GM12878 (cell line): ENCODE results near the gene BLCAP. TPM values are rescaled to one million over a fixed set of nuclear protein-coding genes. Genes with fewer than 3 reads are reported as not detected.
A peak's percentile ranks its signal among the peaks of the same experiment; 100 is the strongest.

ENCODE experiments used
- ATAC-seq: fragments of 200-7000 bp; cut with Tn5 transposase; 3 replicates; pipeline ENCODE4 v1.9.1; 2020; ENCODE audit warnings: mild to moderate bottlenecking, moderate library complexity
- BruUV-seq: library from RNA; stranded (reverse); fragments of 400-500 nt; replicated peaks from 2 replicates; lab custom pipeline; 2021; lab: Mats Ljungman, UMichigan
- CTCF ChIA-PET: fragments of 300-600 bp; sonication (Branson Sonifier 250); formaldehyde crosslinking; extraction: SDS; loops from one replicate; lab custom pipeline; 2021; ENCODE audit warnings: inconsistent platforms; lab: Yijun Ruan, JAX
- POLR2A ChIA-PET: fragments of 350-600 bp; formaldehyde crosslinking; extraction: SDS; loops from one replicate; lab custom pipeline; 2021; ENCODE audit warnings: inconsistent platforms; lab: Charles Lee
- RAD21 ChIA-PET: fragments of 300-600 bp; sonication (Branson Sonifier 250); formaldehyde crosslinking; loops from one replicate; lab custom pipeline; 2023; ENCODE audit warnings: antibody characterized with exemption; ENCODE audit not compliant: unreplicated experiment; lab: Charles Lee
- SMC1A ChIA-PET: fragments of 300-600 bp; sonication (Branson Sonifier 250); formaldehyde crosslinking; loops from one replicate; lab custom pipeline; 2023; ENCODE audit not compliant: unreplicated experiment, uncharacterized antibody; lab: Charles Lee
- DNase-seq: peaks from one replicate; pipeline ENCODE4 v3.0.0-alpha.2; 2011; ENCODE audit warnings: low read depth, low spot score
- FAIRE-seq: peaks from 3 replicates; lab custom pipeline; 2011; peaks lifted over from hg19 to GRCh38; lab: Jason Lieb, UNC
- H2AFZ ChIP-seq: 2 replicates; pipeline ENCODE4 v1.6.0; 2011; ENCODE audit warnings: low read depth, low read length, control low read depth; ENCODE audit not compliant: control insufficient read depth
- H3K27ac ChIP-seq: 2 replicates; pipeline ENCODE4 v1.5.1; 2011; ENCODE audit warnings: control low read depth; ENCODE audit not compliant: control insufficient read depth, insufficient read depth
- H3K27me3 ChIP-seq, 2 experiments: replicated peaks in 1 of 2; 2 replicates each; pipeline versions ENCODE4 v1.6.0 to v1.6.1; 2011; ENCODE audit warnings: low read length in 1 of 2; ENCODE audit not compliant: control insufficient read depth in 2 of 2, insufficient read depth in 2 of 2
- H3K36me3 ChIP-seq, 2 experiments: 2 replicates each; pipeline ENCODE4 v1.5.1; 2011; ENCODE audit warnings: low read length in 1 of 2; ENCODE audit not compliant: control insufficient read depth in 2 of 2, insufficient read depth in 2 of 2
- H3K4me1 ChIP-seq: 2 replicates; pipeline ENCODE4 v1.6.1; 2011; ENCODE audit warnings: mild to moderate bottlenecking, low read length, moderate library complexity, mixed read lengths; ENCODE audit not compliant: control insufficient read depth, insufficient read depth
- H3K4me2 ChIP-seq: 2 replicates; pipeline ENCODE4 v1.6.0; 2011; ENCODE audit warnings: control low read depth; ENCODE audit not compliant: control insufficient read depth, insufficient read depth
- H3K4me3 ChIP-seq: fragments of 200-600 bp; sonication (generic); 2 replicates; pipeline ENCODE4 v1.5.1; 2016
- H3K79me2 ChIP-seq: 2 replicates; pipeline ENCODE4 v1.6.0; 2011; ENCODE audit warnings: low read length; ENCODE audit not compliant: control insufficient read depth, insufficient read depth
- H3K9ac ChIP-seq: 2 replicates; pipeline ENCODE4 v1.8.0; 2011; ENCODE audit warnings: low read length, control low read depth, mixed read lengths; ENCODE audit not compliant: control insufficient read depth, insufficient read depth
- H3K9me3 ChIP-seq: replicated peaks from 3 replicates; pipeline ENCODE4 v1.5.1; 2011; ENCODE audit warnings: mild to moderate bottlenecking, low read length; ENCODE audit not compliant: control insufficient read depth, insufficient read depth
- H4K20me1 ChIP-seq: 2 replicates; pipeline ENCODE4 v1.6.0; 2011; ENCODE audit not compliant: control insufficient read depth, insufficient read depth
- CTCF ChIP-seq, 3 experiments: IDR thresholded peaks in 2 of 3; conservative IDR thresholded peaks in 1 of 3; 2 replicates each; pipeline ENCODE4 v1.5.1; 2011; ENCODE audit warnings: low read depth in 3 of 3, low read length in 3 of 3, mild to moderate bottlenecking in 3 of 3, control low read depth in 2 of 3, moderate library complexity in 2 of 3, inconsistent platforms in 1 of 3, mixed read lengths in 1 of 3; ENCODE audit not compliant: control insufficient read depth in 2 of 3, insufficient read depth in 1 of 3; ENCODE audit errors: extremely low read depth in 1 of 3
- HDAC6 ChIP-seq: fragments of 200-600 bp; sonication (generic); IDR thresholded peaks from one replicate; pipeline ENCODE4 v1.8.0; 2017; ENCODE audit warnings: antibody characterized with exemption; ENCODE audit not compliant: unreplicated experiment
- SIX5 ChIP-seq: IDR thresholded peaks from 2 replicates; pipeline ENCODE4 v1.6.1; 2011; ENCODE audit warnings: mild to moderate bottlenecking, low read depth, low read length, moderate library complexity; ENCODE audit not compliant: severe bottlenecking
- WGBS: methylation state at CpG from one replicate; pipeline ENCODE4 v1.1.6; 2016; ENCODE audit warnings: low lambda C conversion rate; ENCODE audit not compliant: insufficient replicate concordance, insufficient coverage; ENCODE audit errors: missing lambda C conversion rate; 5-methylcytosine and 5-hydroxymethylcytosine counted together
- in situ Hi-C: fragments of 300-500 bp; cut with MboI; formaldehyde crosslinking; loops from 9 replicates; pipeline ENCODE4 v1.14.3; 2018; ENCODE audit warnings: mixed read lengths
- intact Hi-C: fragments of 100-400 bp; cut with micrococcal nuclease; formaldehyde crosslinking; loops from one replicate; pipeline ENCODE4 v1.14.2; 2022; ENCODE audit not compliant: unreplicated experiment
- polyA plus RNA-seq, 11 experiments: library from polyadenylated mRNA; depleted of rRNA in 4 of 11; unstranded in 6 of 11; stranded (reverse) in 5 of 11; fragments of >200 nt; fragmentation: Nextera tagmentation in 4 of 11; fragmentation: Illumina TruSeq in 1 of 11; extraction: Ambion mirVana in 4 of 11; extraction: Trizol in 1 of 11; gene quantifications; 1 replicate in 1 of 11; 2 replicates in 10 of 11; pipeline versions ENCODE4 v1.2.1 to v1.2.3, GENCODE V29; 2011 to 2016; ENCODE audit warnings: inconsistent platforms in 2 of 11, missing spikeins in 2 of 11, low read depth in 1 of 11
- total RNA-seq, 4 experiments: library from RNA; depleted of rRNA in 3 of 4; stranded (reverse); fragments of >200 nt in 3 of 4; fragmentation: Illumina TruSeq in 1 of 4; extraction: Trizol in 1 of 4; gene quantifications; 2 replicates each; pipeline versions ENCODE4 v1.2.1 to v1.2.3, GENCODE V29; 2013 to 2021

Gene BLCAP
- total and polyA plus RNA-seq, 10 of the 15 experiments (the other 5 are each of a cell fraction or from before 2014, with no cell fraction given), result 24.6 to 62.3 (median 47.3) TPM

GRCh38 chr20:37544386-37544785, 16.7 kb upstream of the BLCAP start:
- 0% methylated on average over 3 of the region's 3 CpGs for WGBS
- no peak for TF ChIP-seq HDAC6
- Histone ChIP-seq H3K27ac (no peak overlapping the region), H2AFZ (no peak overlapping the region), H4K20me1 (no peaks in the 10 kb centered on the region), H3K9ac (no peak overlapping the region), H3K4me1 (no peaks in the 10 kb centered on the region), H3K79me2 (no peaks in the 10 kb centered on the region), H3K9me3 (no peaks in the 10 kb centered on the region), H3K27me3 (no peaks in the 10 kb centered on the region), H3K36me3 (no peaks in the 10 kb centered on the region), H3K4me2 (no peak overlapping the region), H3K4me3 (no peak overlapping the region)
- POLR2A ChIA-PET, result no interaction called here
- SMC1A ChIA-PET, result interaction anchor here (1.3 kb wide), 1 partner anchor 10 kb away, joined by 3 read pairs; no protein-coding TSS in a partner anchor
- CTCF ChIA-PET, result interaction anchor here (0.8 to 1.0 kb wide), 2 partner anchors 9 to 197 kb away, joined by 3 read pairs; no protein-coding TSS in a partner anchor
- intact Hi-C loops (no loop called here), in situ Hi-C loops (no loop called here)
- RAD21 ChIA-PET, result interaction anchor here (1.0 to 1.3 kb wide), 2 partner anchors 10 to 349 kb away, joined by 3 to 5 read pairs; no protein-coding TSS in a partner anchor
- ATAC-seq (no peak), DNase-seq (no peak), FAIRE-seq (no peak)
- no TSS peak for BruUV-seq

- Histone ChIP-seq H3K9me3 (no peaks in the 10 kb centered on the region), H3K9ac (no peak overlapping the region), H2AFZ (no peak overlapping the region), H3K27ac (no peak overlapping the region), H3K4me2 (no peak overlapping the region), H3K27me3 (no peaks in the 10 kb centered on the region), H3K4me3 (no peak overlapping the region), H3K36me3 (no peaks in the 10 kb centered on the region), H3K4me1 (no peaks in the 10 kb centered on the region), H4K20me1 (no peaks in the 10 kb centered on the region), H3K79me2 (no peaks in the 10 kb centered on the region)
- no peak for TF ChIP-seq SIX5
- peak in 1 of 3 experiments; percentile 19; a peak in 1 of 6 replicates for TF ChIP-seq CTCF (IDR thresholded peaks at IDR 0.05 in 2 of 3, conservative IDR thresholded peaks at IDR 0.05 in 1 of 3; ENCODE audit: control insufficient read depth in 2 of 3, extremely low read depth in 1 of 3, insufficient read depth in 1 of 3, low read depth in 3 of 3, low read length in 3 of 3)
- CTCF ChIA-PET, result interaction anchor here (1.0 kb wide), 1 partner anchor 9 kb away, joined by 3 read pairs; no protein-coding TSS in a partner anchor
- RAD21 ChIA-PET, result interaction anchor here (1.0 to 1.3 kb wide), 2 partner anchors 9 to 348 kb away, joined by 3 to 5 read pairs; no protein-coding TSS in a partner anchor
- no peak for DNase-seq
- no TSS peak for BruUV-seq
- POLR2A ChIA-PET, result no interaction called here
- in situ Hi-C loops, result no loop called here
- intact Hi-C loops, result no loop called here
- ATAC-seq, result no peak
- FAIRE-seq, result no peak
- 55% methylated on average over 3 of the region's 3 CpGs for WGBS
- SMC1A ChIA-PET, result interaction anchor here (1.3 kb wide), 1 partner anchor 9 kb away, joined by 3 read pairs; no protein-coding TSS in a partner anchor
These were observed 16.2 kb upstream of the BLCAP start for GRCh38 chr20:37543828-37544227.
